ENCODE measurements around the gene ZNF175. TPM values are rescaled to one million over a fixed set of nuclear protein-coding genes. Genes with fewer than 3 reads are reported as not detected.

The ZNF175 gene
- total RNA-seq, 4 donors from 2014 or later, result 11.9 to 27.2 (median 16.0) TPM

DNA sequence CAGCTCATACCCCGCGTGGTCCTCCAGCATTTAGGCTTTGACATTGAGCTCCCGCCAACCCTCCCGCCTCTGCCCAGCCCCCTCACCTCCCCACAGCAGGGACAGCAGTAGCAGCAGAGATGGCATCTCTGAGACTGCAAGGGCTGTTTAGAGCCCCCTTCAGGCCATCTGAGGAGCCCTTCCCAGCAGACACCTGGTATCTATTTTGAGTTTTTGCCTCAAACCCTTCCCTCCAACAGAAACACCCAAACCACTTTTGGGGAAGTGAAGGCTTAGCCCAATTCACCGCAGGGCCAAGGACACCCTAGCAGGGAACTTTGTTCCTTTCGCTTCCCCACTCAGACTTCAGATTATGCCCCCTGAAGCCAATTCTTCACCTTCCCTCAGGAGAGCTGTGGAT lies 6.3 kb upstream of the ZNF175 start:
- Histone ChIP-seq H3K9me3 (no peaks in the 10 kb centered on the region), H3K27me3 (no peaks in the 10 kb centered on the region), H3K36me3 (no peaks in the 10 kb centered on the region), H3K4me1 (peaks cover 0 to 8% (median 3%) of the 10 kb centered on the region in 4 donors), H3K27ac (no peak overlapping the region), H3K4me3 (no peak overlapping the region)
- peak in 2 of 3 donors; percentile 49 to 58 for DNase-seq
- TF ChIP-seq, protein P1, sequence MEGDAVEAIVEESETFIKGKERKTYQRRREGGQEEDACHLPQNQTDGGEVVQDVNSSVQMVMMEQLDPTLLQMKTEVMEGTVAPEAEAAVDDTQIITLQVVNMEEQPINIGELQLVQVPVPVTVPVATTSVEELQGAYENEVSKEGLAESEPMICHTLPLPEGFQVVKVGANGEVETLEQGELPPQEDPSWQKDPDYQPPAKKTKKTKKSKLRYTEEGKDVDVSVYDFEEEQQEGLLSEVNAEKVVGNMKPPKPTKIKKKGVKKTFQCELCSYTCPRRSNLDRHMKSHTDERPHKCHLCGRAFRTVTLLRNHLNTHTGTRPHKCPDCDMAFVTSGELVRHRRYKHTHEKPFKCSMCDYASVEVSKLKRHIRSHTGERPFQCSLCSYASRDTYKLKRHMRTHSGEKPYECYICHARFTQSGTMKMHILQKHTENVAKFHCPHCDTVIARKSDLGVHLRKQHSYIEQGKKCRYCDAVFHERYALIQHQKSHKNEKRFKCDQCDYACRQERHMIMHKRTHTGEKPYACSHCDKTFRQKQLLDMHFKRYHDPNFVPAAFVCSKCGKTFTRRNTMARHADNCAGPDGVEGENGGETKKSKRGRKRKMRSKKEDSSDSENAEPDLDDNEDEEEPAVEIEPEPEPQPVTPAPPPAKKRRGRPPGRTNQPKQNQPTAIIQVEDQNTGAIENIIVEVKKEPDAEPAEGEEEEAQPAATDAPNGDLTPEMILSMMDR (IDR thresholded peaks at IDR 0.05), result peak in 2 of 6 experiments; percentile 13 to 29
- no peak for TF ChIP-seq POLR2A (IDR thresholded peaks at IDR 0.05)

DNA sequence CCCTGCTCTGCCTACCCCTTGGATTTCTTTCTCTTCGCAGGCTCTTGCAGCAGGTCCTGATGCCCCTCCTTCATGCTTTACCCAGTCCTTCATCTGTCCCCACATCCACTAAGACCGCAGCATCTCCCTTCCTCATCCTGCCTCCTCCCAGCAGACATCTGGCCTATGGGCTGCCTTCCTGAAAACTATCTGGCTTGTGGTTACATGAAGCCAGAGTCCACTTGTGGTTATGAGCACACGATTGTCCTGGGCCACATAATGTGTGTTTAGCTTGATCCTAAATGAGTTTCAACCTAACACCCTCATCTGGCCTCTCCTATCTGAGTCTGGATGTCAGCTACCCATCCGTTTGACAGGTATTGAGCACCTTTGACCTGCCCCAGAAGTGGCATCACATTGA lies 5.5 kb upstream of the ZNF175 start:
- Histone ChIP-seq H3K9me3 (no peaks in the 10 kb centered on the region), H3K27me3 (no peaks in the 10 kb centered on the region), H3K4me3 (no peak overlapping the region), H3K27ac (no peak overlapping the region), H3K36me3 (no peaks in the 10 kb centered on the region), H3K4me1 (peaks cover 0 to 8% (median 3%) of the 10 kb centered on the region in 4 donors)
- no peak for TF ChIP-seq POLR2A (IDR thresholded peaks at IDR 0.05)
- TF ChIP-seq, protein P1 (IDR thresholded peaks at IDR 0.05), result no peak
- DNase-seq, result no peak

DNA sequence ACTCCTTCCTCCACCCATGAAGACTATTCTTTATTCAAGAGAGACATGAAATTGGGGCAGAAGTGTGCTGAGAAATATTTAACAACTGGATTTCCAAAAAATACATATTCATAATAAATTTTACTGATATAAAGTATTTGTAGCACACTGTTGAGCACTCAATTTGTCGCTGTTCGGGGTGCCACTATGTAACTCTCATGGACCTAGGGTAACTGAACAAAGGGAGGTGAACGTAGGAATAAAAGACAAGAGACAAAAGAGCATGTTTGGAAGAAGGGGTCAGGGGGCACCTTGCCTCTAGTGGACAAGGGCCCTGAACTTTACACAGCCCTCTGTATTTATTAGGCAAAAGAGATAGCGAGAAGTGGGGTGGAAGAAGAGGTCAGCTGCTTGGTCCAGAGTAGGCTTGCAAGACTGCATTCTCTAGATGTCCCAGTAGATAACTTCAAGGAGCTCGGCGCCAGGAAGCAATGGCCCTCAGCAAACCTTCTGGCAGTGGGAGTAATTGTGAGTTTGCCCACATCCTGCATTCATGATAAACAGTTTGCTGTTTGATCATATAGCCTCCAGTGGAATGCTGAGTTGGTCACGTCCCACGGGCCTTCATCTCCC lies 4.5 kb upstream of the ZNF175 start:
- Histone ChIP-seq H3K27ac (no peak overlapping the region), H3K9me3 (no peaks in the 10 kb centered on the region), H3K27me3 (no peaks in the 10 kb centered on the region), H3K36me3 (no peaks in the 10 kb centered on the region), H3K4me3 (no peak overlapping the region), H3K4me1 (peaks cover 0 to 8% (median 3%) of the 10 kb centered on the region in 4 donors)
- TF ChIP-seq POLR2A (IDR thresholded peaks at IDR 0.05), result no peak
- TF ChIP-seq, protein P1 (IDR thresholded peaks at IDR 0.05), result no peak
- DNase-seq, result no peak

DNA sequence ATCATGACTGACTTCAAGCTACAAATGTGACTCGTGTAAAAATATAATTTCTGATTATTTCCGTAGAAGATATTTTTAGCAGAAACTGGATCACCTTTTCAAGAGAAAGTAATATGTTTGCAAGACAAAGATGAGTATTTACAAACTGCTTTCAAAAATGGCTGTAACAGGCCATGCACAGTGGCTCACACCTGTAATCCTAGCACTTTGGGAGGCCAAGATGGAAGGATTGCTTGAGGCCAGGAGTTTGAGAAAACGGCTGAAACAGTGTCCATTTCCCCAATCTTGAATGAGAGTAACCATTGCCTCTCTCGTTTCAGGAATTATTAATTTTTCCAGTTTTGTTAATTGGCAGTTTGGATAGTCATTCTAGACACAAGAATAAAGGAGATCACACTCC lies 3.5 kb upstream of the ZNF175 start:
- DNase-seq, result no peak
- Histone ChIP-seq H3K9me3 (no peaks in the 10 kb centered on the region), H3K4me1 (peaks cover 0 to 10% (median 9%) of the 10 kb centered on the region in 4 donors), H3K27me3 (no peaks in the 10 kb centered on the region), H3K27ac (no peak overlapping the region), H3K4me3 (no peak overlapping the region), H3K36me3 (no peaks in the 10 kb centered on the region)
- TF ChIP-seq, protein P1 (IDR thresholded peaks at IDR 0.05), result no peak
- TF ChIP-seq POLR2A (IDR thresholded peaks at IDR 0.05), result no peak

DNA sequence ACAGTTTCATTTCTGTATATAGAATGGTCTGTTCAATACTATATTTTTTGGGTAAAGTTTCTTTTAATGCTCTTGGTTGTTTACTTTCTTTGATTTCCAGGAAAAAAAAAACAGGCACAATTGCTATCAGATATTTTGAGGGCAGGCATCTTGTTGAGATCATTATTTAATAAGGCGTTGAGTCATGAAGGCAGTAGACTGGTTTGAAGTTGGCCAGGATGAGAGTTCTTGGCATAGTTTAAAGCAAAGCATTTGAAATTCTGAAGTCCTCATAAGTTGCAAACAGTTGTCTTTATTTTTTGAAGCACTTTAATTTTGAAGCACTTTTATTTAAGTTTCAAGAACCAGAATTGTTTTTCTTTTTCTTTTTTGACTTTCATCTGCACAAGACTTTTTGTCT lies 2.6 kb upstream of the ZNF175 start:
- peaks cover 0 to 17% (median 9%) of the 10 kb centered on the region in 4 donors for H3K4me1 ChIP-seq
- TF ChIP-seq, protein P1 (IDR thresholded peaks at IDR 0.05), result no peak
- TF ChIP-seq POLR2A (IDR thresholded peaks at IDR 0.05), result no peak
- peaks cover 0 to 6% (median 0%) of the 10 kb centered on the region in 3 donors for H3K36me3 ChIP-seq
- DNase-seq, result no peak
- no peak overlapping the region for H3K4me3 ChIP-seq
- H3K27me3 ChIP-seq, result no peaks in the 10 kb centered on the region
- no peaks in the 10 kb centered on the region for H3K9me3 ChIP-seq
- no peak overlapping the region for H3K27ac ChIP-seq
